Type B pancreatic cell (in vitro differentiated cells): ENCODE measurements around the gene ZNF791. TPM values are rescaled to one million over a fixed set of nuclear protein-coding genes. Genes with fewer than 3 reads are reported as not detected.

Experiments
- DNase-seq: peaks from one replicate; pipeline ENCODE4 v3.0.0; 2021; ENCODE audit warnings: mixed read lengths; ENCODE audit not compliant: unreplicated experiment; ENCODE audit errors: extremely low spot score
- H3K27ac Mint-ChIP-seq: 2 replicates; pipeline ENCODE4 v1.8.0; 2021; ENCODE audit warnings: mild to moderate bottlenecking, mixed read lengths
- H3K27me3 Mint-ChIP-seq: 2 replicates; pipeline ENCODE4 v1.8.0; 2021; ENCODE audit warnings: mixed read lengths
- H3K36me3 Mint-ChIP-seq: 2 replicates; pipeline ENCODE4 v1.8.0; 2021; ENCODE audit warnings: mixed read lengths
- H3K4me1 Mint-ChIP-seq: one replicate; pipeline ENCODE4 v1.8.0; 2021; ENCODE audit warnings: mixed read lengths; ENCODE audit not compliant: unreplicated experiment
- H3K4me3 Mint-ChIP-seq: 2 replicates; pipeline ENCODE4 v1.8.0; 2021; ENCODE audit warnings: mild to moderate bottlenecking, mixed read lengths
- H3K9me3 Mint-ChIP-seq: 2 replicates; pipeline ENCODE4 v1.8.0; 2021; ENCODE audit warnings: mixed read lengths
- total RNA-seq: library from RNA; stranded (reverse); gene quantifications from 2 replicates; pipeline ENCODE4 v1.2.1, GENCODE V29; 2021; ENCODE audit warnings: low replicate concordance
- TF ChIP-seq, protein P1 (sequence below): fragments of 200-600 bp; sonication (generic); conservative IDR thresholded peaks from 2 replicates; pipeline ENCODE4 v1.5.0; 2021; ENCODE audit warnings: antibody characterized with exemption, mild to moderate bottlenecking

ZNF791 gene
- total RNA-seq, 1 donor from 2014 or later: 21.1 TPM

- Mint-ChIP-seq H3K4me3 (no peak overlapping the region), H3K4me1 (no peaks in the 10 kb centered on the region), H3K27me3 (no peaks in the 10 kb centered on the region), H3K9me3 (peaks cover 16% of the 10 kb centered on the region), H3K27ac (no peak overlapping the region), H3K36me3 (peaks cover 43% of the 10 kb centered on the region)
- TF ChIP-seq, protein P1, sequence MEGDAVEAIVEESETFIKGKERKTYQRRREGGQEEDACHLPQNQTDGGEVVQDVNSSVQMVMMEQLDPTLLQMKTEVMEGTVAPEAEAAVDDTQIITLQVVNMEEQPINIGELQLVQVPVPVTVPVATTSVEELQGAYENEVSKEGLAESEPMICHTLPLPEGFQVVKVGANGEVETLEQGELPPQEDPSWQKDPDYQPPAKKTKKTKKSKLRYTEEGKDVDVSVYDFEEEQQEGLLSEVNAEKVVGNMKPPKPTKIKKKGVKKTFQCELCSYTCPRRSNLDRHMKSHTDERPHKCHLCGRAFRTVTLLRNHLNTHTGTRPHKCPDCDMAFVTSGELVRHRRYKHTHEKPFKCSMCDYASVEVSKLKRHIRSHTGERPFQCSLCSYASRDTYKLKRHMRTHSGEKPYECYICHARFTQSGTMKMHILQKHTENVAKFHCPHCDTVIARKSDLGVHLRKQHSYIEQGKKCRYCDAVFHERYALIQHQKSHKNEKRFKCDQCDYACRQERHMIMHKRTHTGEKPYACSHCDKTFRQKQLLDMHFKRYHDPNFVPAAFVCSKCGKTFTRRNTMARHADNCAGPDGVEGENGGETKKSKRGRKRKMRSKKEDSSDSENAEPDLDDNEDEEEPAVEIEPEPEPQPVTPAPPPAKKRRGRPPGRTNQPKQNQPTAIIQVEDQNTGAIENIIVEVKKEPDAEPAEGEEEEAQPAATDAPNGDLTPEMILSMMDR: no peak
- no peak for DNase-seq
Measured at GRCh38 chr19:12626958-12627357, 16.2 kb downstream of the ZNF791 start.

GRCh38 chr19:12628040-12629022, 17.6 kb downstream of the ZNF791 start:
- TF ChIP-seq, protein P1: no peak
- H3K27ac Mint-ChIP-seq: no peak overlapping the region
- peaks cover 43% of the 10 kb centered on the region for H3K36me3 Mint-ChIP-seq
- peaks cover 16% of the 10 kb centered on the region for H3K9me3 Mint-ChIP-seq
- no peaks in the 10 kb centered on the region for H3K27me3 Mint-ChIP-seq
- no peak for DNase-seq
- H3K4me3 Mint-ChIP-seq: no peak overlapping the region
- H3K4me1 Mint-ChIP-seq: no peaks in the 10 kb centered on the region

GRCh38 chr19:12629215-12629614, 18.5 kb downstream of the ZNF791 start:
- Mint-ChIP-seq H3K27ac (no peak overlapping the region), H3K27me3 (no peaks in the 10 kb centered on the region), H3K9me3 (peaks cover 16% of the 10 kb centered on the region), H3K36me3 (peaks cover 42% of the 10 kb centered on the region), H3K4me1 (no peaks in the 10 kb centered on the region), H3K4me3 (no peak overlapping the region)
- TF ChIP-seq, protein P1: no peak
- DNase-seq: no peak

- TF ChIP-seq, protein P1: no peak
- H3K9me3 Mint-ChIP-seq: no peaks in the 10 kb centered on the region
- peaks cover 4% of the 10 kb centered on the region for H3K27me3 Mint-ChIP-seq
- H3K4me3 Mint-ChIP-seq: no peak overlapping the region
- H3K4me1 Mint-ChIP-seq: peaks cover 5% of the 10 kb centered on the region
- H3K36me3 Mint-ChIP-seq: peaks cover 6% of the 10 kb centered on the region
- no peak overlapping the region for H3K27ac Mint-ChIP-seq
- DNase-seq: no peak
Measured at GRCh38 chr19:12636631-12637030, 25.9 kb downstream of the ZNF791 start.

- H3K27ac Mint-ChIP-seq: no peak overlapping the region
- H3K4me3 Mint-ChIP-seq: no peak overlapping the region
- TF ChIP-seq, protein P1: no peak
- H3K4me1 Mint-ChIP-seq: peaks cover 5% of the 10 kb centered on the region
- H3K36me3 Mint-ChIP-seq: no peaks in the 10 kb centered on the region
- H3K9me3 Mint-ChIP-seq: no peaks in the 10 kb centered on the region
- peaks cover 4% of the 10 kb centered on the region for H3K27me3 Mint-ChIP-seq
- no peak for DNase-seq
Measured at GRCh38 chr19:12638611-12639182, 28.0 kb downstream of the ZNF791 start.
